OCI-LY7 (cell line): ENCODE results near the gene LUC7L. TPM values are rescaled to one million over a fixed set of nuclear protein-coding genes. Genes with fewer than 3 reads are reported as not detected.
"Not testable (repeated sequence)": the region's sequence is repeated elsewhere in the genome, so short reads cannot be mapped to it uniquely, and the experiment has no call there.

Experiments used
- BruUV-seq: library from RNA; stranded (reverse); fragments of 400-500 nt; replicated peaks from 2 replicates; lab custom pipeline; 2021; lab: Mats Ljungman, UMichigan
- CTCF ChIA-PET: fragments of 300-600 bp; sonication (Branson Sonifier 250); formaldehyde crosslinking; loops from one replicate; lab custom pipeline; 2022; ENCODE audit warnings: antibody characterized with exemption; ENCODE audit not compliant: unreplicated experiment; lab: Charles Lee
- POLR2A ChIA-PET: fragments of 300-600 bp; sonication (Branson Sonifier 250); formaldehyde crosslinking; loops from one replicate; lab custom pipeline; 2022; ENCODE audit warnings: antibody characterized with exemption; lab: Charles Lee
- DNase-seq: peaks from one replicate; pipeline ENCODE4 v3.0.0-alpha.2; 2015; ENCODE audit warnings: low spot score
- H2AFZ ChIP-seq: fragments of 200-600 bp; sonication (generic), shearing (Covaris generic); 2 replicates; pipeline ENCODE4 v1.6.1; 2014; ENCODE audit warnings: mild to moderate bottlenecking, antibody characterized with exemption, low read length, moderate library complexity
- H3K27ac ChIP-seq: fragments of 200-600 bp; sonication (generic); 2 replicates; pipeline ENCODE4 v1.5.1; 2014; ENCODE audit warnings: mixed run types, low read depth, mild to moderate bottlenecking, moderate library complexity, low read length, inconsistent platforms; ENCODE audit not compliant: poor library complexity, severe bottlenecking
- H3K36me3 ChIP-seq: fragments of 200-600 bp; sonication (generic); 2 replicates; pipeline ENCODE4 v1.6.1; 2014; ENCODE audit warnings: mild to moderate bottlenecking, antibody characterized with exemption, low read length, moderate library complexity, mixed read lengths; ENCODE audit not compliant: insufficient read depth
- H3K4me1 ChIP-seq: fragments of 200-600 bp; sonication (generic); 2 replicates; pipeline ENCODE4 v1.5.1; 2014; ENCODE audit warnings: mild to moderate bottlenecking, low read length; ENCODE audit not compliant: insufficient read depth, poor library complexity, severe bottlenecking
- H3K4me2 ChIP-seq: fragments of 200-600 bp; sonication (generic); 2 replicates; pipeline ENCODE4 v1.6.1; 2014; ENCODE audit warnings: mild to moderate bottlenecking, low read length
- H3K4me3 ChIP-seq: fragments of 200-600 bp; sonication (generic); 2 replicates; pipeline ENCODE4 v1.5.1; 2014; ENCODE audit warnings: mild to moderate bottlenecking, low read depth, low read length; ENCODE audit not compliant: poor library complexity, severe bottlenecking
- H3K79me2 ChIP-seq: fragments of 200-600 bp; sonication (generic); 2 replicates; pipeline ENCODE4 v1.6.1; 2016; ENCODE audit warnings: low read depth, mild to moderate bottlenecking, low read length, moderate library complexity, mixed read lengths; ENCODE audit not compliant: insufficient read depth
- H3K9me2 ChIP-seq: fragments of 200-600 bp; sonication (generic); 2 replicates; pipeline ENCODE4 v1.6.1; 2016; ENCODE audit warnings: mild to moderate bottlenecking, low read length, mixed read lengths; ENCODE audit not compliant: insufficient read depth
- H3K9me3 ChIP-seq: fragments of 200-600 bp; sonication (generic); 2 replicates; pipeline ENCODE4 v1.6.1; 2014; ENCODE audit warnings: mild to moderate bottlenecking, mixed run types, low read length, mixed read lengths
- H4K20me1 ChIP-seq: fragments of 200-600 bp; sonication (generic); 2 replicates; pipeline ENCODE4 v1.6.1; 2014; ENCODE audit warnings: mild to moderate bottlenecking, antibody characterized with exemption, low read length, moderate library complexity, mixed read lengths; ENCODE audit not compliant: insufficient read depth
- EZH2phosphoT487 ChIP-seq: fragments of 200-600 bp; sonication (generic); IDR thresholded peaks from 2 replicates; pipeline ENCODE4 v1.6.1; 2018; ENCODE audit warnings: low read depth, borderline replicate concordance, mild to moderate bottlenecking, mixed run types, antibody characterized with exemption, low read length, moderate library complexity, mixed read lengths
- intact Hi-C: fragments of 100-400 bp; cut with micrococcal nuclease; formaldehyde crosslinking; loops from one replicate; pipeline ENCODE4 v1.10.0; 2022; ENCODE audit not compliant: unreplicated experiment
- total RNA-seq, 2 experiments: library from RNA; depleted of rRNA in 1 of 2; stranded (reverse); fragments of >200 nt in 1 of 2; shearing (Covaris generic) in 1 of 2; gene quantifications; 2 replicates each; pipeline ENCODE4 v1.2.3, GENCODE V29; 2014 to 2022
- TF ChIP-seq, protein P1 (sequence below): fragments of 200-600 bp; sonication (generic); conservative IDR thresholded peaks from 2 replicates; pipeline ENCODE4 v1.5.1; 2014; ENCODE audit warnings: mild to moderate bottlenecking, antibody characterized with exemption, low read length, moderate library complexity, mixed read lengths

The LUC7L gene
- total RNA-seq, 2 experiments from 2014 or later, result 81.4 to 90.5 TPM

DNA sequence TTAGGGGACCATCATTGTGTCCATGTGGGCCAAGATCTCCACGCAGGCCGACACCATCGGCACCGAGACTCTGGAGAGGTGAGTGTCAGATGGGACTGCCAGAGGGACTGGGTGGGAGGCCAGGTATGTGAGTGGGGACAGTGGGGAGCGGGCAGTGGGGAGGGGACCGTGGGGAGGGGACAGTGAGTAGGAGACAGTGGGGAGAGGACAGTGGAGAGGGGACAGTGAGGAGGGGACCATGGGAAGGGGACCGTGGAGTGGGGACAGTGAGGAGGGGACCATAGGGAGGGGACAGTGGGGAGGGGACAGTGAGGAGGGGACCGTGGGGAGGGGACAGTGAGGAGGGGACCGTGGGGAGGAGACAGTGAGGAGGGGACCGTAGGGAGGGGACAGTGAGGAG lies 66.1 kb downstream of the LUC7L start:
- H3K36me3 ChIP-seq, H3K9me2 ChIP-seq, H2AFZ ChIP-seq, intact Hi-C loops, BruUV-seq, H4K20me1 ChIP-seq, H3K4me2 ChIP-seq, H3K27ac ChIP-seq, H3K79me2 ChIP-seq, CTCF ChIA-PET, H3K9me3 ChIP-seq, DNase-seq, H3K4me1 ChIP-seq, POLR2A ChIA-PET, H3K4me3 ChIP-seq: not testable (repeated sequence)

DNA sequence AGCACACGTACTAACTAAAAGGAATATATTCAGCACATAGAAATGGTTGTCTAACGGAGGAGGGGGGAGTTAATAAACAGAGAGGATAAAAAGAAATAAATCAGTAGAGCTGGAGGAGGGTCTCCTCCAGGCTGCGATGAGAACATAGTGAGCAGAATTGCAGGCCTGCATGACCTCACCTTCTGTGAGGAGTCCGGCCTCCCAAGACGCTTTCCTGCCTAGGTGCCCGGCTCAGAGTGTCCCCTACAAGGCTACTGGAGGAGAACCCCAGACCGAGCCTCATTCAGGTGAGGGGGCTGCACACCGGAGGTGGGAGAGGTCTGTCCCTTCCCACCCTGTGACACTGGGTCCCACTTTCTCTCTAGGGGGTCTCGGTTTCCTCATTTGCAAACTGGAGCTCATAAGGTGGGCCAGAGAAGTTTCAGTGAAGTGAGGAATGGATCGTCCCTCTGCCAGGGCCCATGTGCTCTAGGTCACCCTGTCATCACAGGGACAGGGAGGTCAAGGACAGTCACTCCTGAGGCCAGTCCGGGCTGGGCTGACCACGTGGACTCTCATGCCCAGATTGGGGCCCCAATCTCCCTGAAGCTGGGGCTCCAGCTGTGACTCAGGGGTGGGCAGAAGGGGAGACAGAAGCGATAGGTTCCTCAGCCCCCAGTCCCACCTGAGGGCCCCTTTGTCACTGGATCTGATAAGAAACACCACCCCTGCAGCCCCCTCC lies 66.8 kb downstream of the LUC7L start:
- H2AFZ ChIP-seq, result no peak overlapping the region
- no peaks in the 10 kb centered on the region for H3K9me3 ChIP-seq
- intact Hi-C loops, result no loop called here
- H3K27ac ChIP-seq, result no peak overlapping the region
- DNase-seq, result no peak
- no TSS peak for BruUV-seq
- TF ChIP-seq EZH2phosphoT487, result no peak
- TF ChIP-seq, protein P1, sequence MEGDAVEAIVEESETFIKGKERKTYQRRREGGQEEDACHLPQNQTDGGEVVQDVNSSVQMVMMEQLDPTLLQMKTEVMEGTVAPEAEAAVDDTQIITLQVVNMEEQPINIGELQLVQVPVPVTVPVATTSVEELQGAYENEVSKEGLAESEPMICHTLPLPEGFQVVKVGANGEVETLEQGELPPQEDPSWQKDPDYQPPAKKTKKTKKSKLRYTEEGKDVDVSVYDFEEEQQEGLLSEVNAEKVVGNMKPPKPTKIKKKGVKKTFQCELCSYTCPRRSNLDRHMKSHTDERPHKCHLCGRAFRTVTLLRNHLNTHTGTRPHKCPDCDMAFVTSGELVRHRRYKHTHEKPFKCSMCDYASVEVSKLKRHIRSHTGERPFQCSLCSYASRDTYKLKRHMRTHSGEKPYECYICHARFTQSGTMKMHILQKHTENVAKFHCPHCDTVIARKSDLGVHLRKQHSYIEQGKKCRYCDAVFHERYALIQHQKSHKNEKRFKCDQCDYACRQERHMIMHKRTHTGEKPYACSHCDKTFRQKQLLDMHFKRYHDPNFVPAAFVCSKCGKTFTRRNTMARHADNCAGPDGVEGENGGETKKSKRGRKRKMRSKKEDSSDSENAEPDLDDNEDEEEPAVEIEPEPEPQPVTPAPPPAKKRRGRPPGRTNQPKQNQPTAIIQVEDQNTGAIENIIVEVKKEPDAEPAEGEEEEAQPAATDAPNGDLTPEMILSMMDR, result no peak
- CTCF ChIA-PET, result no interaction called here
- H3K4me2 ChIP-seq, result no peak overlapping the region
- no peaks in the 10 kb centered on the region for H3K36me3 ChIP-seq
- H3K4me3 ChIP-seq, result no peak overlapping the region
- no peaks in the 10 kb centered on the region for H4K20me1 ChIP-seq
- POLR2A ChIA-PET, result interaction anchor here (0.6 kb wide), 1 partner anchor 153 kb away, joined by 5 read pairs; no protein-coding TSS in a partner anchor
- H3K4me1 ChIP-seq, result no peaks in the 10 kb centered on the region
- H3K79me2 ChIP-seq, result no peaks in the 10 kb centered on the region
- no peaks in the 10 kb centered on the region for H3K9me2 ChIP-seq

DNA sequence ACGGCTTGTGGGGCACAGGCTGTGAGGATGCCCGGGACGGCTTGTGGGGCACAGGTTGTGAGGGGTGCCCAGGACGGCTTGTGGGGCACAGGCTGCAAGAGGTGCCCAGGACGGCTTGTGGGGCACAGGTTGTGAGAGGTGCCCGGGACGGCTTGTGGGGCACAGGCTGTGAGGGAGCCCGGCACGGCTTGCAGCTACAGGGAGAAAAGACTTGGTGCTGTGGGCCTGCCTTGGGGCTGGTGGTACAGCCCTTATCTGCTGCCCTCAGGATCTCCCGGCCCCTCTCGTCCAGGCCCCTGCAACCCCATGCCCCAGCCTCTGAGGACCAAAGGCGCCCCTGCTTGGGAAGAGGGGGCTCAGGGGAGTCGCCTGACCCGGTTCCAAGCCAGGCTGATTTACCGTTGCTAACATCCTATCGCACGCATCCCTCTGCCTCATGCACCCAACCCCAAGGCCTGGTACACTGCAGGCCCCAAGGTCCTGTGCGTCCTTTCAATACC lies 68.5 kb downstream of the LUC7L start:
- ChIA-PET CTCF (no interaction called here), POLR2A (no interaction called here)
- Histone ChIP-seq H3K4me3 (no peak overlapping the region), H3K79me2 (no peaks in the 10 kb centered on the region), H3K4me1 (no peaks in the 10 kb centered on the region), H3K4me2 (no peak overlapping the region), H3K36me3 (no peaks in the 10 kb centered on the region), H4K20me1 (no peaks in the 10 kb centered on the region), H3K9me3 (no peaks in the 10 kb centered on the region), H3K9me2 (no peaks in the 10 kb centered on the region), H2AFZ (no peak overlapping the region), H3K27ac (no peak overlapping the region)
- intact Hi-C loops, result no loop called here
- TF ChIP-seq, protein P1, result no peak
- no peak for TF ChIP-seq EZH2phosphoT487
- no TSS peak for BruUV-seq
- DNase-seq, result no peak

DNA sequence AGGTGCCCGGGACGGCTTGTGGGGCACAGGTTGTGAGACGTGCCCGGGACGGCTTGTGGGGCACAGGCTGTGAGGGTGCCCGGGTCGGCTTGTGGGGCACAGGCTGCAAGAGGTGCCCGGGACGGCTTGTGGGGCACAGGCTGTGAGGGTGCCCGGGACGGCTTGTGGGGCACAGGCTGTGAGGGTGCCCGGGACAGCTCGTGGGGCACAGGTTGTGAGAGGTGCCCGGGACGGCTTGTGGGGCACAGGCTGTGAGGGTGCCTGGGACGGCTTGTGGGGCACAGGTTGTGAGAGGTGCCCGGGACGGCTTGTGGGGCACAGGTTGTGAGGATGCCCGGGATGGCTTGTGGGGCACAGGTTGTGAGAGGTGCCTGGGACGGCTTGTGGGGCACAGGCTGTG lies 69.0 kb downstream of the LUC7L start:
- POLR2A ChIA-PET, CTCF ChIA-PET, intact Hi-C loops, H3K9me3 ChIP-seq, H2AFZ ChIP-seq, BruUV-seq, H3K79me2 ChIP-seq, H3K27ac ChIP-seq, H3K4me2 ChIP-seq, H3K4me3 ChIP-seq, DNase-seq, H3K4me1 ChIP-seq, H3K9me2 ChIP-seq, H3K36me3 ChIP-seq, H4K20me1 ChIP-seq: not testable (repeated sequence)
